Colonic mucosa (tissue), 4 donors: ENCODE results near the gene STAC3. TPM values are rescaled to one million over a fixed set of nuclear protein-coding genes. Genes with fewer than 3 reads are reported as not detected.

Experiments
- DNase-seq: peaks from one replicate; pipeline ENCODE4 v3.0.0-alpha.2; 2020
- H3K27ac ChIP-seq: fragments of 200-600 bp; one replicate; pipeline ENCODE4 v1.8.0; 2021
- H3K27me3 ChIP-seq: fragments of 200-600 bp; one replicate; pipeline ENCODE4 v1.8.0; 2021
- H3K36me3 ChIP-seq: fragments of 200-600 bp; one replicate; pipeline ENCODE4 v1.8.0; 2021
- H3K4me1 ChIP-seq: fragments of 200-600 bp; one replicate; pipeline ENCODE4 v1.8.0; 2021; ENCODE audit warnings: mild to moderate bottlenecking
- H3K4me3 ChIP-seq: fragments of 200-600 bp; one replicate; pipeline ENCODE4 v1.8.0; 2021
- H3K9ac ChIP-seq, 2 donors: one replicate each; pipeline ENCODE4 v1.7.0; 2013; ENCODE audit warnings: control low read depth in 2 of 2, low read depth in 2 of 2, low read length in 2 of 2
- H3K9me3 ChIP-seq: fragments of 200-600 bp; one replicate; pipeline ENCODE4 v1.8.0; 2021
- CTCF ChIP-seq: fragments of 200-600 bp; IDR thresholded peaks from one replicate; pipeline ENCODE4 v1.8.0; 2022; ENCODE audit warnings: antibody characterized with exemption, mild to moderate bottlenecking
- intact Hi-C: fragments of 100-400 bp; cut with DNase I; formaldehyde crosslinking; loops from one replicate; pipeline ENCODE4 v1.14.1; 2022
- total RNA-seq, 2 donors: library from RNA; stranded (reverse); fragmentation: NEBNext Ultra II Directional in 1 of 2; extraction: Animal tissue kit (Norgen Biotek cat#: 25700) in 1 of 2; gene quantifications; one replicate each; pipeline ENCODE4 v1.2.1, GENCODE V29; 2021
- donor health status: healthy.
- donor health status: DM: no; HTN: no; CAD: no.
- donor health status: DM: no; HTN: no; CAD: no.

The STAC3 gene
- total RNA-seq, 2 donors from 2014 or later, result 1.9 to 2.7 TPM

- intact Hi-C loops, result no loop called here
- no peak for DNase-seq
- Histone ChIP-seq H3K27ac (no peak overlapping the region), H3K9me3 (no peaks in the 10 kb centered on the region), H3K36me3 (no peaks in the 10 kb centered on the region), H3K4me1 (no peaks in the 10 kb centered on the region), H3K9ac (no peak overlapping the region), H3K4me3 (no peak overlapping the region), H3K27me3 (no peaks in the 10 kb centered on the region)
- TF ChIP-seq CTCF, result no peak
Observed at GRCh38 chr12:57250541-57250940, 446 bp downstream of the STAC3 start.

GRCh38 chr12:57248934-57249742, 1.8 kb downstream of the STAC3 start:
- no peaks in the 10 kb centered on the region for H3K27me3 ChIP-seq
- H3K9ac ChIP-seq, result no peak overlapping the region
- H3K36me3 ChIP-seq, result no peaks in the 10 kb centered on the region
- TF ChIP-seq CTCF, result no peak
- H3K9me3 ChIP-seq, result no peaks in the 10 kb centered on the region
- no peak for DNase-seq
- no peaks in the 10 kb centered on the region for H3K4me1 ChIP-seq
- intact Hi-C loops, result no loop called here
- H3K4me3 ChIP-seq, result no peak overlapping the region
- no peak overlapping the region for H3K27ac ChIP-seq

- DNase-seq, result no peak
- no peaks in the 10 kb centered on the region for H3K9me3 ChIP-seq
- TF ChIP-seq CTCF, result no peak
- no peaks in the 10 kb centered on the region for H3K36me3 ChIP-seq
- H3K27ac ChIP-seq, result no peak overlapping the region
- H3K9ac ChIP-seq, result no peak overlapping the region
- no peak overlapping the region for H3K4me3 ChIP-seq
- intact Hi-C loops, result no loop called here
- H3K27me3 ChIP-seq, result peaks cover 15% of the 10 kb centered on the region
- peaks cover 13% of the 10 kb centered on the region for H3K4me1 ChIP-seq
Observed at GRCh38 chr12:57247041-57247440, 3.9 kb downstream of the STAC3 start.

GRCh38 chr12:57244312-57244696, 6.7 kb downstream of the STAC3 start:
- Histone ChIP-seq H3K27ac (no peak overlapping the region), H3K9me3 (no peaks in the 10 kb centered on the region), H3K4me3 (no peak overlapping the region), H3K27me3 (peaks cover 42% of the 10 kb centered on the region), H3K9ac (peak overlapping the region in 1 of 2 donors; percentile 24), H3K4me1 (peaks cover 28% of the 10 kb centered on the region), H3K36me3 (no peaks in the 10 kb centered on the region)
- intact Hi-C loops, result no loop called here
- no peak for DNase-seq
- no peak for TF ChIP-seq CTCF

GRCh38 chr12:57243521-57244311, 7.3 kb downstream of the STAC3 start:
- peaks cover 46% of the 10 kb centered on the region for H3K27me3 ChIP-seq
- DNase-seq, result peak; percentile 88
- H3K27ac ChIP-seq, result no peak overlapping the region
- H3K4me1 ChIP-seq, result peaks cover 30% of the 10 kb centered on the region
- peak; percentile 80 for TF ChIP-seq CTCF
- no peaks in the 10 kb centered on the region for H3K9me3 ChIP-seq
- intact Hi-C loops, result no loop called here
- H3K4me3 ChIP-seq, result peak overlapping the region; percentile 30
- peak overlapping the region in 1 of 2 donors; percentile 24 for H3K9ac ChIP-seq
- H3K36me3 ChIP-seq, result no peaks in the 10 kb centered on the region
